ENCODE data around the gene RANBP9. TPM values are rescaled to one million over a fixed set of nuclear protein-coding genes. Genes with fewer than 3 reads are reported as not detected.

Gene RANBP9
- total RNA-seq, 1 donor = 53.9 TPM

GRCh38 chr6:13684855-13685254 is 26.8 kb downstream of the RANBP9 start:
- H2AFZ ChIP-seq (ENCODE audit: low read length) = no peak overlapping the region
- no peaks in the 10 kb centered on the region for H3K27me3 ChIP-seq (ENCODE audit: insufficient read depth, low read length)
- peaks cover 3% of the 10 kb centered on the region for H3K4me1 ChIP-seq (ENCODE audit: insufficient read depth, low read length)
- peaks cover 91% of the 10 kb centered on the region for H3K79me2 ChIP-seq (ENCODE audit: insufficient read depth, low read length)
- H3K36me3 ChIP-seq (ENCODE audit: insufficient read depth, low read length) = peaks cover 12% of the 10 kb centered on the region
- DNase-seq (ENCODE audit: insufficient read length, low spot score, missing footprints) = no peak
- H3K27ac ChIP-seq (ENCODE audit: low read depth, low read length) = no peak overlapping the region
- no peaks in the 10 kb centered on the region for H3K9me3 ChIP-seq (ENCODE audit: low read depth, low read length)
- H3K4me2 ChIP-seq (ENCODE audit: insufficient read depth, low read length) = no peak overlapping the region
- no peak overlapping the region for H3K4me3 ChIP-seq (ENCODE audit: insufficient read depth, low read length)
- no peak for TF ChIP-seq CTCF (IDR thresholded peaks at IDR 0.05; ENCODE audit: extremely low read depth, low read depth, low read length)
- peaks cover 16% of the 10 kb centered on the region for H4K20me1 ChIP-seq (ENCODE audit: insufficient read depth, low read length)

- H3K27me3 ChIP-seq (ENCODE audit: insufficient read depth, low read length) = no peaks in the 10 kb centered on the region
- no peak for TF ChIP-seq CTCF (IDR thresholded peaks at IDR 0.05; ENCODE audit: extremely low read depth, low read depth, low read length)
- no peak overlapping the region for H3K27ac ChIP-seq (ENCODE audit: low read depth, low read length)
- H4K20me1 ChIP-seq (ENCODE audit: insufficient read depth, low read length) = peaks cover 19% of the 10 kb centered on the region
- H3K9me3 ChIP-seq (ENCODE audit: low read depth, low read length) = no peaks in the 10 kb centered on the region
- H3K4me3 ChIP-seq (ENCODE audit: insufficient read depth, low read length) = no peak overlapping the region
- H3K4me2 ChIP-seq (ENCODE audit: insufficient read depth, low read length) = no peak overlapping the region
- peaks cover 3% of the 10 kb centered on the region for H3K36me3 ChIP-seq (ENCODE audit: insufficient read depth, low read length)
- no peaks in the 10 kb centered on the region for H3K4me1 ChIP-seq (ENCODE audit: insufficient read depth, low read length)
- DNase-seq (ENCODE audit: insufficient read length, low spot score, missing footprints) = no peak
- H3K79me2 ChIP-seq (ENCODE audit: insufficient read depth, low read length) = peaks cover 90% of the 10 kb centered on the region
- no peak overlapping the region for H2AFZ ChIP-seq (ENCODE audit: low read length)
Measured at GRCh38 chr6:13683038-13683437, 28.6 kb downstream of the RANBP9 start.

- Histone ChIP-seq H3K36me3 (ENCODE audit: insufficient read depth, low read length) (peaks cover 3% of the 10 kb centered on the region), H2AFZ (ENCODE audit: low read length) (no peak overlapping the region), H3K27ac (ENCODE audit: low read depth, low read length) (no peak overlapping the region), H3K27me3 (ENCODE audit: insufficient read depth, low read length) (no peaks in the 10 kb centered on the region), H3K9me3 (ENCODE audit: low read depth, low read length) (no peaks in the 10 kb centered on the region), H3K79me2 (ENCODE audit: insufficient read depth, low read length) (peaks cover 90% of the 10 kb centered on the region), H4K20me1 (ENCODE audit: insufficient read depth, low read length) (peaks cover 20% of the 10 kb centered on the region), H3K4me2 (ENCODE audit: insufficient read depth, low read length) (no peak overlapping the region), H3K4me1 (ENCODE audit: insufficient read depth, low read length) (no peaks in the 10 kb centered on the region), H3K4me3 (ENCODE audit: insufficient read depth, low read length) (no peak overlapping the region)
- no peak for TF ChIP-seq CTCF (IDR thresholded peaks at IDR 0.05; ENCODE audit: extremely low read depth, low read depth, low read length)
- DNase-seq (ENCODE audit: insufficient read length, low spot score, missing footprints) = no peak
Measured at GRCh38 chr6:13682346-13682745, 29.3 kb downstream of the RANBP9 start.

GRCh38 chr6:13681305-13682061 is 30.2 kb downstream of the RANBP9 start:
- no peak for TF ChIP-seq CTCF (IDR thresholded peaks at IDR 0.05; ENCODE audit: extremely low read depth, low read depth, low read length)
- no peak overlapping the region for H2AFZ ChIP-seq (ENCODE audit: low read length)
- H3K79me2 ChIP-seq (ENCODE audit: insufficient read depth, low read length) = peaks cover 90% of the 10 kb centered on the region
- H4K20me1 ChIP-seq (ENCODE audit: insufficient read depth, low read length) = peaks cover 23% of the 10 kb centered on the region
- H3K4me3 ChIP-seq (ENCODE audit: insufficient read depth, low read length) = no peak overlapping the region
- H3K9me3 ChIP-seq (ENCODE audit: low read depth, low read length) = no peaks in the 10 kb centered on the region
- peaks cover 3% of the 10 kb centered on the region for H3K36me3 ChIP-seq (ENCODE audit: insufficient read depth, low read length)
- no peaks in the 10 kb centered on the region for H3K27me3 ChIP-seq (ENCODE audit: insufficient read depth, low read length)
- no peaks in the 10 kb centered on the region for H3K4me1 ChIP-seq (ENCODE audit: insufficient read depth, low read length)
- no peak overlapping the region for H3K27ac ChIP-seq (ENCODE audit: low read depth, low read length)
- no peak overlapping the region for H3K4me2 ChIP-seq (ENCODE audit: insufficient read depth, low read length)
- DNase-seq (ENCODE audit: insufficient read length, low spot score, missing footprints) = no peak
